Measurements from ENCODE around the gene HIVEP1.

Gene HIVEP1

DNA sequence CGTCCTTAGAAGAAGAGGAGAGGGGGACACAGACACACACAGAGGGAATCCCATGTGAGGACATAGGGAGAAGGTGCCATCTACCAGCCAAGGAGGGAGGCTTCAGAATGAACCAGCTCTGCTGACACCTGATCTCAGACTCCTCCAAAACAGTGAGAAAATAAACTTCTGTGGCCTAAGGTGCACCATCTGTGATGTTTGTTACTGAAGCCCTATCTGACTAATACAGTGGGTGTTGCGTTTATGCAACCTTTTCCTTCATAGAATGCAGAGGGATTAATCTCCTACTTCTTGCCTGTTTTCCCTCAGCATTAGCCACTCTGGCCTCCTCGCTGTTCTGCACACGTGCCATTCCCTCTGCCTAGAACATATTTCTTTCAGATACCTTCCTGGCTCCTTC is 196.6 kb downstream of the HIVEP1 start:
- H3K27ac Mint-ChIP-seq = no peak overlapping the region
- H3K27me3 Mint-ChIP-seq (ENCODE audit: low read depth) = no peaks in the 10 kb centered on the region
- H3K4me3 Mint-ChIP-seq = no peak overlapping the region
- peaks cover 3% of the 10 kb centered on the region for H3K4me1 Mint-ChIP-seq (ENCODE audit: low read depth)
- H3K9me3 Mint-ChIP-seq = no peaks in the 10 kb centered on the region
- H3K36me3 Mint-ChIP-seq (ENCODE audit: low read depth) = no peaks in the 10 kb centered on the region

Data from T-helper 1 cell treated with Interleukin-12 subunit alpha and Interleukin-12 subunit beta and Interleukin-4 antibody, amounts not matched to agents 30 μg/mL and 1 μg/mL, for 36 hours (primary cell).